ENCODE measurements around the gene DIO1.

Gene DIO1

GRCh38 chr1:53895421-53895820 lies 1.4 kb downstream of the DIO1 start:
- no peak for DNase-seq

- DNase-seq = no peak
Observed at GRCh38 chr1:53896635-53897229, 2.7 kb downstream of the DIO1 start.

- DNase-seq = no peak
Observed at GRCh38 chr1:53899206-53899628, 5.2 kb downstream of the DIO1 start.

GRCh38 chr1:53899708-53900107 lies 5.7 kb downstream of the DIO1 start:
- no peak for DNase-seq

GRCh38 chr1:53902235-53903138 lies 8.5 kb downstream of the DIO1 start:
- DNase-seq = no peak

GRCh38 chr1:53905509-53905908 lies 11.5 kb downstream of the DIO1 start:
- DNase-seq = no peak

- no peak for DNase-seq
Observed at GRCh38 chr1:53906121-53906520, 12.1 kb downstream of the DIO1 start.

GRCh38 chr1:53909946-53910345 lies 16.0 kb downstream of the DIO1 start:
- DNase-seq = no peak

- no peak for DNase-seq
Observed at GRCh38 chr1:53911442-53911841, 17.5 kb downstream of the DIO1 start.

GRCh38 chr1:53913352-53914033 lies 19.5 kb downstream of the DIO1 start:
- DNase-seq = no peak

- no peak for DNase-seq
Observed at GRCh38 chr1:53918343-53918742, 24.4 kb downstream of the DIO1 start.

GRCh38 chr1:53919675-53920066 lies 25.7 kb downstream of the DIO1 start:
- no peak for DNase-seq

- no peak for DNase-seq
Observed at GRCh38 chr1:53927376-53927881, 33.4 kb downstream of the DIO1 start.

- DNase-seq = no peak
Observed at GRCh38 chr1:53929246-53929960, 35.4 kb downstream of the DIO1 start.

GRCh38 chr1:53930932-53931331 lies 36.9 kb downstream of the DIO1 start:
- no peak for DNase-seq

GRCh38 chr1:53931523-53931922 lies 37.5 kb downstream of the DIO1 start:
- DNase-seq = no peak

- DNase-seq = no peak
Observed at GRCh38 chr1:53934170-53934765, 40.3 kb downstream of the DIO1 start.

GRCh38 chr1:53936430-53936829 lies 42.4 kb downstream of the DIO1 start:
- DNase-seq = no peak

GRCh38 chr1:53938136-53938830 lies 44.3 kb downstream of the DIO1 start:
- DNase-seq = no peak

- no peak for DNase-seq
Observed at GRCh38 chr1:53942127-53942957, 48.4 kb downstream of the DIO1 start.

- no peak for DNase-seq
Observed at GRCh38 chr1:53943090-53943489, 49.1 kb downstream of the DIO1 start.
